HUES48 (cell line): ENCODE results near the gene ANKRD45.
"Not testable (repeated sequence)": the region's sequence is repeated elsewhere in the genome, so short reads cannot be mapped to it uniquely, and the experiment has no call there.

Source experiments
- H3K27ac ChIP-seq: one replicate; pipeline ENCODE4 v1.7.0; 2013; ENCODE audit warnings: low read depth, low read length, inconsistent platforms
- H3K27me3 ChIP-seq: 2 replicates; pipeline ENCODE4 v1.6.1; 2013; ENCODE audit warnings: mild to moderate bottlenecking, low read length; ENCODE audit not compliant: control insufficient read depth, insufficient read depth
- H3K36me3 ChIP-seq: 2 replicates; pipeline ENCODE4 v1.6.1; 2013; ENCODE audit warnings: low read length; ENCODE audit not compliant: control insufficient read depth, insufficient read depth
- H3K4me1 ChIP-seq: 2 replicates; pipeline ENCODE4 v1.6.1; 2013; ENCODE audit warnings: mild to moderate bottlenecking, low read length; ENCODE audit not compliant: control insufficient read depth, insufficient read depth
- H3K4me3 ChIP-seq: 2 replicates; pipeline ENCODE4 v1.5.1; 2013; ENCODE audit warnings: mild to moderate bottlenecking, low read depth, low read length
- H3K9ac ChIP-seq: 2 replicates; pipeline ENCODE4 v1.6.1; 2013; ENCODE audit warnings: mild to moderate bottlenecking, low read depth, low read length, moderate library complexity
- H3K9me3 ChIP-seq: 2 replicates; pipeline ENCODE4 v1.6.1; 2013; ENCODE audit warnings: low read length; ENCODE audit not compliant: control insufficient read depth, insufficient read depth

ANKRD45 gene

GRCh38 chr1:173646656-173647055, 23.0 kb downstream of the ANKRD45 start:
- Histone ChIP-seq H3K27me3 (no peaks in the 10 kb centered on the region), H3K36me3 (no peaks in the 10 kb centered on the region), H3K4me3 (no peak overlapping the region), H3K9ac (no peak overlapping the region), H3K27ac (no peak overlapping the region), H3K4me1 (no peaks in the 10 kb centered on the region), H3K9me3 (no peaks in the 10 kb centered on the region; the same call in 1 of the 2 replicates)

GRCh38 chr1:173642450-173643139, 27.1 kb downstream of the ANKRD45 start:
- H3K9ac ChIP-seq, H3K27ac ChIP-seq, H3K4me3 ChIP-seq, H3K4me1 ChIP-seq, H3K27me3 ChIP-seq, H3K36me3 ChIP-seq: not testable (repeated sequence)
- peaks cover 11% of the 10 kb centered on the region for H3K9me3 ChIP-seq

DNA sequence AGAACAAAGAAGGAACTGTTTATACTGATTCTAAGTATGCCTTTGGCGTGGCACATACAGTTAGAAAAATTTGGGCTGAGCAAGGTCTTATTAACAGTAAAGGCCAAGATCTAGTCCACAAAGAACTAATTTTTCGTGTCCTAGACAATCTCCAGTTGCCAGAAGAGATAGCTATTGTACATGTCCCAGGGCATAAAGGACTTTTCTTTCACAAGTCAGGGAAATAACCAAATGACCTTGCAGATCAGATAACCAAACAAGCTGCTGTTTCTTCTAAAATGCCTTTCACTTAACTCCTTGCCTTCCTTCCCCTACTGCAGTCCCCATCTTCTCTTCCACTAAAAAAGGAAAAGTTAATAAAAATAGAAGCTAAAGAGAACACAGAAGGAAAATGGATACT, 30.5 kb downstream of the ANKRD45 start:
- Histone ChIP-seq H3K4me1 (no peaks in the 10 kb centered on the region), H3K4me3 (no peak overlapping the region; the same call in 1 of the 2 replicates), H3K9ac (no peak overlapping the region), H3K27me3 (no peaks in the 10 kb centered on the region), H3K27ac (no peak overlapping the region), H3K9me3 (peaks cover 14% of the 10 kb centered on the region), H3K36me3 (no peaks in the 10 kb centered on the region)

DNA sequence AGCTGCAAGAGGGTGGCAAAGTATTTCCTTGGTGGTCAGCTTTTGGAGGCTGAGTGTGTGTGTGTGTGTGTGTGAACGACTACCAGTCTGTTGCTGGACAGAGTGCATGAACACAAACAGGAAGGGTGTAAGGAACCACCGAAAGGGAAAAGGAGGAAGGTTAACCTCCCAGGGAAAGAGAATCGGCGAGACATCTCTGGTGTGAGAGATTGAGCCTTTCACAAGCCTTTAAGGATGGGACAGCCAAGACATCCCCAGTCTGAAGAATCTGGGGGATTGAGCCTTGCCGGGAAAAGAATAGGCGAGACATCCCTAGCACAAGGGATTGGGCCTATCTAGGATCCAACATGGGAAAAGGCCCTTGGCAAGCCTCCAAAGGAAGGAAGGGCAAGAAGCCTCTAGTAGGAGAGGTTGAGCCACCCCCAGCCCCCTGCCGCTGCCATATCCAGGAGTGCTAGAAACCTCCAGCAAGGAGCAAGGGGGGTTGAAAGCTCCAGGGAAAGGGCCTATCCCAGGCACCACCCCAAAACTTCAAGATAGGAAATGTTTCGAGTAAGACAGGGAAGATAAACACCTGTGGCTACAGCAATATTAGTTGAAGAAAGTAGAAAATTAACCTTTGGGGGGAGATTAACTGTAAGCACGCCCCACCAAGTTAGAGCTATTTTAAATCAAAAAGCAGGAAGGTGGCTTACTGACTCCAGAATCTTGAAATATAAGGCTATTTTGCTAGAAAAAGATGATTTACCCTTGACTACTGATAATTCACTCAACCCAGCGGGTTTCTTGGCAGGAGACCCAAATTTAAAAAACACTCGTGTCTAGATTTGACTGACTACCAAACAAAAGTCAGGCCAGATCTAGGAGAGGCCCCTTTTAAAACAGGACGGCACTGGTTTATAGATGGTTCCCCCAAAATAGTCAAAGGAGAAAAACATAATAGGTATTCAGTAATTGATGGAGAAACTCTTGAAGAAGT, 31.3 kb downstream of the ANKRD45 start:
- H3K9ac ChIP-seq: no peak overlapping the region
- peaks cover 14% of the 10 kb centered on the region for H3K9me3 ChIP-seq
- H3K27ac ChIP-seq: peak overlapping the region; percentile 54
- no peaks in the 10 kb centered on the region for H3K36me3 ChIP-seq
- no peaks in the 10 kb centered on the region for H3K27me3 ChIP-seq
- peak overlapping the region; percentile 3; the same call in 1 of the 2 replicates for H3K4me3 ChIP-seq
- no peaks in the 10 kb centered on the region for H3K4me1 ChIP-seq

- H3K9me3 ChIP-seq: peaks cover 14% of the 10 kb centered on the region
- peak overlapping the region; percentile 3; the same call in 1 of the 2 replicates for H3K4me3 ChIP-seq
- H3K36me3 ChIP-seq, H3K4me1 ChIP-seq, H3K27me3 ChIP-seq, H3K9ac ChIP-seq: not testable (repeated sequence)
- H3K27ac ChIP-seq: peak overlapping the region; percentile 54
Measured at GRCh38 chr1:173637236-173638042, 32.2 kb downstream of the ANKRD45 start.

- no peak within 1 kb of the TSS for H3K27ac ChIP-seq
- no peak within 1 kb of the TSS for H3K9ac ChIP-seq
- H3K36me3 ChIP-seq: no peaks in the 10 kb centered on the region
- H3K27me3 ChIP-seq: no peaks in the 10 kb centered on the region
- H3K4me1 ChIP-seq: no peaks in the 10 kb centered on the region
- no peak within 1 kb of the TSS for H3K4me3 ChIP-seq
- peaks cover 14% of the 10 kb centered on the region for H3K9me3 ChIP-seq
Measured at GRCh38 chr1:173635116-173635515, 34.5 kb downstream of the ANKRD45 start, which contains the start of gene TEX50. Gene TEX50, plus strand, starts transcription at chr1:173635338. Its CDS starts 184 bp downstream, at chr1:173635522.

- Histone ChIP-seq H3K9ac (no peak overlapping the region), H3K9me3 (no peaks in the 10 kb centered on the region), H3K4me3 (no peak overlapping the region), H3K4me1 (no peaks in the 10 kb centered on the region), H3K27me3 (no peaks in the 10 kb centered on the region), H3K36me3 (no peaks in the 10 kb centered on the region), H3K27ac (no peak overlapping the region)
Measured at GRCh38 chr1:173628888-173629287, 40.8 kb downstream of the ANKRD45 start.

GRCh38 chr1:173627269-173627668, 42.4 kb downstream of the ANKRD45 start:
- Histone ChIP-seq H3K4me1 (no peaks in the 10 kb centered on the region), H3K4me3 (no peak overlapping the region), H3K9ac (no peak overlapping the region), H3K9me3 (no peaks in the 10 kb centered on the region), H3K27me3 (no peaks in the 10 kb centered on the region), H3K36me3 (no peaks in the 10 kb centered on the region), H3K27ac (no peak overlapping the region)

DNA sequence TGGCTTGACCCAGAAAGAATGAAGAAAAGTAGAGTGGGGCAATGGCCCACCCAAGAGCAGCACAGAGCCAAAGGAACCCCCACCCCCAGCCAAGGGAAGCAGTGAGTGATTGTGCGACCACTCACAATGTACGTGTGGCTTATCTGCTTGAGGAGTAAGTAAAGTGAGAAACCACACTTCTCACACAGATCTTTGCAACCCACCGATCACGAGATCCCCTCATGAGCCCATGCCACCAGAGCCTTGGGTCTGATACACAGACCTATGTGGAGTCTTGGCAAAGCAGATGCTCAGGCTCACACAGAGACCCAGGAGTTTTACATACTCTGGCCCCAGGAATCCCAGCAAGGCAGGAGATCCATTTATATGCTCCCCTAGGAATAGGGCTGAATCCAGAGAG, 52.8 kb downstream of the ANKRD45 start:
- H3K9me3 ChIP-seq: peaks cover 5% of the 10 kb centered on the region; the same call in 1 of the 2 replicates
- H3K9ac ChIP-seq: no peak overlapping the region
- no peak overlapping the region for H3K4me3 ChIP-seq
- H3K36me3 ChIP-seq: no peaks in the 10 kb centered on the region
- H3K27ac ChIP-seq: no peak overlapping the region
- H3K27me3 ChIP-seq: no peaks in the 10 kb centered on the region
- no peaks in the 10 kb centered on the region for H3K4me1 ChIP-seq

DNA sequence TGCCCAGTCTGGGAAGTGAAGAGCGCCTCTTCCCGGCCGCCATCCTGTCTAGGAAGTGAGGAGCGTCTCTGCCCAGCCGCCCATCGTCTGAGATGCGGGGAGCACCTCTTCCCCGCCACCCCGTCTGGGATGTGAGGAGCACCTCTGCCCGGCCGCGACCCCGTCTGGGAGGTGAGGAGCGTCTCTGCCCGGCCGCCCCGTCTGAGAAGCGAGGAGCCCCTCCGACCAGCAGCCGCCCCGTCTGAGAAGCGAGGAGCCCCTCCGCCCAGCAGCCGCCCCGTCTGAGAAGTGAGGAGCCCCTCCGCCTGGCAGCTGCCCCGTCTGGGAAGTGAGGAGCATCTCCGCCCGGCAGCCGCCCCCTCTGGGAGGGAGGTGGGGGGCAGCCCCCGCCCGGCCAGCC, 56.6 kb downstream of the ANKRD45 start:
- H3K27me3 ChIP-seq, H3K9ac ChIP-seq, H3K4me3 ChIP-seq, H3K27ac ChIP-seq, H3K36me3 ChIP-seq, H3K4me1 ChIP-seq: not testable (repeated sequence)
- H3K9me3 ChIP-seq: peaks cover 23% of the 10 kb centered on the region
